ENCODE results near the gene PCGF5.
"Not testable (repeated sequence)": the region's sequence is repeated elsewhere in the genome, so short reads cannot be mapped to it uniquely, and the experiment has no call there.

PCGF5 gene

GRCh38 chr10:91249700-91250099, 29.2 kb downstream of the PCGF5 start:
- Histone ChIP-seq H3K27me3 (ENCODE audit: control insufficient read depth, insufficient read depth, low read length) (peaks cover 11% of the 10 kb centered on the region), H3K4me3 (ENCODE audit: low read depth, low read length) (no peak overlapping the region), H3K9me3 (ENCODE audit: control insufficient read depth, insufficient read depth, low read length) (no peaks in the 10 kb centered on the region), H3K4me1 (ENCODE audit: control insufficient read depth, insufficient read depth, low read length) (no peaks in the 10 kb centered on the region), H3K36me3 (ENCODE audit: control insufficient read depth, insufficient read depth, low read length) (no peaks in the 10 kb centered on the region), H3K9ac (ENCODE audit: low read depth, low read length) (no peak overlapping the region)

DNA sequence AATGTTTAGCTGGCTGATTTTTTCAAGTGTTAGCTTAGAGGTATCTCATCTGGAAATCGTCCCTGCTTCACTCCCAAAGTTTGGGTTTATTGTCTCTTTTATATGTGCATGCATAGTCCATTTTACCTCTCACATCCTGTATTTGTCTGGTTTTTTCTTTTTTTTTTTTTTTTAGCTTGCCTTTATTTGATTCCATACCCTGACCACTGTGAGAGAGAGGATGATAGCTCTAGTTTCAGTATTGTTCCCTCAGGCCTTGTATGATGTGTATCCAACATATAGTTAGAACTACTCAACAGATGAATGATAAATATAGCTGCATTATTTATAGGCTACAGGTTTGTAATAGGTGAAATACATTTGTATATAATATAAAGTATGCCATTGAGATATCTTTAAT, 29.9 kb downstream of the PCGF5 start:
- no peak overlapping the region for H3K9ac ChIP-seq (ENCODE audit: low read depth, low read length)
- no peaks in the 10 kb centered on the region for H3K4me1 ChIP-seq (ENCODE audit: control insufficient read depth, insufficient read depth, low read length)
- H3K9me3 ChIP-seq (ENCODE audit: control insufficient read depth, insufficient read depth, low read length) = no peaks in the 10 kb centered on the region
- no peak overlapping the region for H3K4me3 ChIP-seq (ENCODE audit: low read depth, low read length)
- H3K36me3 ChIP-seq (ENCODE audit: control insufficient read depth, insufficient read depth, low read length) = no peaks in the 10 kb centered on the region
- peaks cover 6% of the 10 kb centered on the region for H3K27me3 ChIP-seq (ENCODE audit: control insufficient read depth, insufficient read depth, low read length)

DNA sequence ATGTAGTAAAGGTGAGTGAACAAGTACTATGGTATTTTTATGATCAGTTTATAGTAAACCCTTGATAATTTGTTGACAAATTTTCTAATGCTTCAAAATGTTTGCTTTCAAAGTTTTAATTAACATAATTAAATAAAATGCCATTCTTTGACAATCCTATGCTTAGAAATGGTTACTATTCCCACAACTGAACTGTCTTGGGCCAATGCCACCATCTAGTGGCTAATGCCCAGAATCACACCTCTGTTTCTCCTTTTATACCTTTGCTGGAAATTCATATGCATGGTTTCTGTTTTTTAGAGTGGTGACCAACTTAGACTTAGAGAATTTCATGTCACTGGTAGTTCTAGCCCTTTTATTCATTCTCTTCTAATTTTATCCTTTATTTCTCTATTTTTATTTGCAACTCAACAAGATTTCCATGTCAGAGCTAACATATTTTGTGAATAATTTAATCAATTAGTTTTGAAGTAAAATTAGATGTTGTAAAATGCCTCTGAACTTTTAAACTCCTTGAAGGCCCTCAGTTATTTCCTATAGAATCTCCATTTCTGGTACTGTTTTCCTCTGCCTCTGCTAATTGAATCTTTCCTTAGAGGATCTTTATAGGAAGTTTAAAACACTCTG, 31.1 kb downstream of the PCGF5 start:
- H3K4me1 ChIP-seq (ENCODE audit: control insufficient read depth, insufficient read depth, low read length) = no peaks in the 10 kb centered on the region
- H3K4me3 ChIP-seq (ENCODE audit: low read depth, low read length) = no peak overlapping the region
- H3K9ac ChIP-seq (ENCODE audit: low read depth, low read length) = no peak overlapping the region
- no peaks in the 10 kb centered on the region for H3K9me3 ChIP-seq (ENCODE audit: control insufficient read depth, insufficient read depth, low read length)
- no peaks in the 10 kb centered on the region for H3K36me3 ChIP-seq (ENCODE audit: control insufficient read depth, insufficient read depth, low read length)
- no peaks in the 10 kb centered on the region for H3K27me3 ChIP-seq (ENCODE audit: control insufficient read depth, insufficient read depth, low read length)

DNA sequence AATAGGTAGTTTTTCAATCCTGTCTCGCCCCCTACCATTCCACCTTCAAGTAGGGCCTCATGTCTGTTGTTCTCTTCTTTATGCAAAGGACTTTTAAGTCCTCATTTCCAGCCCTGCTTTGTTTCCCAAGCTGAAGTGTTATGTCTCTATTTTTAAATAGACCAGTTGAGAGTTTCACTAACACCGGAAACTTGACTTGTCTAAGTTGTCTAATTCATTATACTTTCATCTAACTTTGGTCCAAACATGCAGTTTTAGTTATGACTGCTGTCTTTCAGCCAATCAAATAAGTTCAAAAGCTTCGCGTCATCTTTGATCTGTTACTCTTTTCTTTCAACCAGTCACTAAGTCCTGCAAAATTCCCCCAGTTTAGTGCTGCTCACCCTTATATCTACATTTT, 32.8 kb downstream of the PCGF5 start:
- Histone ChIP-seq H3K9ac (ENCODE audit: low read depth, low read length) (no peak overlapping the region), H3K4me1 (ENCODE audit: control insufficient read depth, insufficient read depth, low read length) (no peaks in the 10 kb centered on the region), H3K9me3 (ENCODE audit: control insufficient read depth, insufficient read depth, low read length) (no peaks in the 10 kb centered on the region), H3K27me3 (ENCODE audit: control insufficient read depth, insufficient read depth, low read length) (no peaks in the 10 kb centered on the region), H3K4me3 (ENCODE audit: low read depth, low read length) (no peak overlapping the region), H3K36me3 (ENCODE audit: control insufficient read depth, insufficient read depth, low read length) (no peaks in the 10 kb centered on the region)

- Histone ChIP-seq H3K36me3 (ENCODE audit: control insufficient read depth, insufficient read depth, low read length) (no peaks in the 10 kb centered on the region), H3K9ac (ENCODE audit: low read depth, low read length) (no peak overlapping the region), H3K27me3 (ENCODE audit: control insufficient read depth, insufficient read depth, low read length) (no peaks in the 10 kb centered on the region), H3K4me1 (ENCODE audit: control insufficient read depth, insufficient read depth, low read length) (no peaks in the 10 kb centered on the region), H3K4me3 (ENCODE audit: low read depth, low read length) (no peak overlapping the region), H3K9me3 (ENCODE audit: control insufficient read depth, insufficient read depth, low read length) (no peaks in the 10 kb centered on the region)
Measured at GRCh38 chr10:91257310-91257709, 36.8 kb downstream of the PCGF5 start.

GRCh38 chr10:91260417-91260816, 40.0 kb downstream of the PCGF5 start:
- not testable (repeated sequence) for H3K36me3 ChIP-seq (ENCODE audit: control insufficient read depth, insufficient read depth, low read length); H3K9me3 ChIP-seq (ENCODE audit: control insufficient read depth, insufficient read depth, low read length); H3K4me3 ChIP-seq (ENCODE audit: low read depth, low read length); H3K9ac ChIP-seq (ENCODE audit: low read depth, low read length); H3K27me3 ChIP-seq (ENCODE audit: control insufficient read depth, insufficient read depth, low read length); H3K4me1 ChIP-seq (ENCODE audit: control insufficient read depth, insufficient read depth, low read length)

GRCh38 chr10:91271886-91272285, 51.4 kb downstream of the PCGF5 start:
- H3K9me3 ChIP-seq (ENCODE audit: control insufficient read depth, insufficient read depth, low read length) = no peaks in the 10 kb centered on the region
- no peaks in the 10 kb centered on the region for H3K36me3 ChIP-seq (ENCODE audit: control insufficient read depth, insufficient read depth, low read length)
- H3K9ac ChIP-seq (ENCODE audit: low read depth, low read length) = no peak overlapping the region
- no peak overlapping the region for H3K4me3 ChIP-seq (ENCODE audit: low read depth, low read length)
- no peaks in the 10 kb centered on the region for H3K27me3 ChIP-seq (ENCODE audit: control insufficient read depth, insufficient read depth, low read length)
- no peaks in the 10 kb centered on the region for H3K4me1 ChIP-seq (ENCODE audit: control insufficient read depth, insufficient read depth, low read length)

DNA sequence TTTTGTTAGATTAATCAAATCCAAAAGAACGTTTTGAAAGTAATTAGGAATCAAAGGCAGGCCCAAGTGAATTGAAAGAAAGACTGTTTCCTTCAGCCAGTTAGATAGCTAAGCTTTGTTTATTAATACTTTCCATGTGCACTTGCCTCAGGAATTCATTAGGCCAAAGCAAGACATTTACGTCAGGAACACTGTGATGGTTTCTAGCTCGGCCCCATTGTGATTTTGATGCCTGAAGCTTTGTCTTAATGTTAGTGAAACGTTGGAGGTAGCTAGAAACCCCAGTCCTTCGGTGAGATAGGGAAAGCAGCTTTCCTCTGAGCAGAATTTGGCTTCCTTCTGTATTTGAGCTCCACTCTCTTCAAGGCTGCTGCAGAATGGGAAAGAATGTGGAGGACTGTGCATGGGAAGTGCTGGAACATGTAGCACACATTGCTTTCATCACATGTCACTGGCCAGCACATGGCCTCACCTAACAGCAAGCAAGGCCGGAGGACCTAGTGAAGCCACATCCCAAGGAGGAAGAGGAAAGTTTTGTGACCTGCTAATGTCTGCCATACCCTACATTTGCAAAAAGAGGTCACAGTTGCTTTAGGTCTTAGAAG, 64.1 kb downstream of the PCGF5 start:
- peaks cover 11% of the 10 kb centered on the region for H3K4me1 ChIP-seq (ENCODE audit: control insufficient read depth, insufficient read depth, low read length)
- H3K36me3 ChIP-seq (ENCODE audit: control insufficient read depth, insufficient read depth, low read length) = no peaks in the 10 kb centered on the region
- H3K4me3 ChIP-seq (ENCODE audit: low read depth, low read length) = no peak overlapping the region
- H3K9ac ChIP-seq (ENCODE audit: low read depth, low read length) = no peak overlapping the region
- no peaks in the 10 kb centered on the region for H3K9me3 ChIP-seq (ENCODE audit: control insufficient read depth, insufficient read depth, low read length)
- peaks cover 25% of the 10 kb centered on the region for H3K27me3 ChIP-seq (ENCODE audit: control insufficient read depth, insufficient read depth, low read length)

- no peaks in the 10 kb centered on the region for H3K9me3 ChIP-seq (ENCODE audit: control insufficient read depth, insufficient read depth, low read length)
- peaks cover 11% of the 10 kb centered on the region for H3K4me1 ChIP-seq (ENCODE audit: control insufficient read depth, insufficient read depth, low read length)
- H3K36me3 ChIP-seq (ENCODE audit: control insufficient read depth, insufficient read depth, low read length) = no peaks in the 10 kb centered on the region
- H3K9ac ChIP-seq (ENCODE audit: low read depth, low read length) = no peak overlapping the region
- peaks cover 25% of the 10 kb centered on the region for H3K27me3 ChIP-seq (ENCODE audit: control insufficient read depth, insufficient read depth, low read length)
- H3K4me3 ChIP-seq (ENCODE audit: low read depth, low read length) = no peak overlapping the region
Measured at GRCh38 chr10:91286572-91286971, 66.1 kb downstream of the PCGF5 start.

DNA sequence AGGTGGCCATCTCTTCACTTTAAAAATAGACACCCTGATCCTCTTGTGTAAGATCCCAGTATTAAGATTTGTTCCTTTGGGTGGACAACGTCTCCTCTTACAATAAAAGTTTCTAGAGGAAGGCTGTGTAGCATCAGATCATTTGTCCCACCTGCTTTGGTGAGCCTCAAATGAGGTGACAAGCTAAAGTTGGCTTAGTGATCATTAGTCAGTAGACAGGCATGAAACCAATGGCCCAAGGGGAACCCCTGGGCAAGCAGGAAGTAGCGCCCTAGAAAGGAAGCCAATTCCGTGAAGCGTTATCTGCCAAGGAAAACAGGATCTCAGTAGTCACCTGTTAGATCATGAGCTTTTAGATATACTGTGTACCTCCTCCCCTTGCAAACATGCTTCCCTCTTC, 66.8 kb downstream of the PCGF5 start:
- Histone ChIP-seq H3K4me3 (ENCODE audit: low read depth, low read length) (no peak overlapping the region), H3K4me1 (ENCODE audit: control insufficient read depth, insufficient read depth, low read length) (peaks cover 11% of the 10 kb centered on the region), H3K27me3 (ENCODE audit: control insufficient read depth, insufficient read depth, low read length) (peaks cover 25% of the 10 kb centered on the region), H3K9ac (ENCODE audit: low read depth, low read length) (no peak overlapping the region), H3K9me3 (ENCODE audit: control insufficient read depth, insufficient read depth, low read length) (no peaks in the 10 kb centered on the region), H3K36me3 (ENCODE audit: control insufficient read depth, insufficient read depth, low read length) (no peaks in the 10 kb centered on the region)

GRCh38 chr10:91287912-91288311, 67.4 kb downstream of the PCGF5 start:
- H3K9me3 ChIP-seq (ENCODE audit: control insufficient read depth, insufficient read depth, low read length) = no peaks in the 10 kb centered on the region
- no peaks in the 10 kb centered on the region for H3K36me3 ChIP-seq (ENCODE audit: control insufficient read depth, insufficient read depth, low read length)
- no peak overlapping the region for H3K4me3 ChIP-seq (ENCODE audit: low read depth, low read length)
- no peak overlapping the region for H3K9ac ChIP-seq (ENCODE audit: low read depth, low read length)
- peaks cover 25% of the 10 kb centered on the region for H3K27me3 ChIP-seq (ENCODE audit: control insufficient read depth, insufficient read depth, low read length)
- H3K4me1 ChIP-seq (ENCODE audit: control insufficient read depth, insufficient read depth, low read length) = peaks cover 11% of the 10 kb centered on the region

DNA sequence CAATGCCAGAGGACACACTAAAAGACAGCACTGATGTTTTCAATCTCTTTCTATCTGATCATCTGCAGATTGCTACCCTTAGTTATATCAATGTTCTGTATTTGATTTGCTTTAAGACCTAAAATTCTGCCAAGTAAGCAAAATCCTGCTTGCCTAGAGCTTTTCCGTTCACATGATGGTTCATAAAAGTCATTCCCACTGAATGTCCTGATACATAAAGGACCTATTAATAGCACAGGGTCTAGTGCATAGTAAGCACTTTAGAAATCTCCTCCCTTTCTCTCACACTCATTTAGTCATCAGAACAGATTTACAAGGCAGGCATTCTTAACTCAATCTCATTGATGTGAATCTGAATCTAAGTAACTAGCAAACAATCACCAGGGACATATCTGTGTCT, 68.8 kb downstream of the PCGF5 start:
- Histone ChIP-seq H3K4me3 (ENCODE audit: low read depth, low read length) (no peak overlapping the region), H3K36me3 (ENCODE audit: control insufficient read depth, insufficient read depth, low read length) (no peaks in the 10 kb centered on the region), H3K4me1 (ENCODE audit: control insufficient read depth, insufficient read depth, low read length) (peaks cover 10% of the 10 kb centered on the region), H3K9ac (ENCODE audit: low read depth, low read length) (no peak overlapping the region), H3K27me3 (ENCODE audit: control insufficient read depth, insufficient read depth, low read length) (peaks cover 25% of the 10 kb centered on the region), H3K9me3 (ENCODE audit: control insufficient read depth, insufficient read depth, low read length) (no peaks in the 10 kb centered on the region)

Data from iPS-15b (cell line).